Activated CD8-positive, alpha-beta T cell treated with anti-CD3 and anti-CD28 coated beads for 36 hours (primary cell): ENCODE results near the gene POLE3. TPM values are rescaled to one million over a fixed set of nuclear protein-coding genes. Genes with fewer than 3 reads are reported as not detected.
A peak's percentile ranks its signal among the peaks of the same experiment; 100 is the strongest.
"Not testable (repeated sequence)": the region's sequence is repeated elsewhere in the genome, so short reads cannot be mapped to it uniquely, and the experiment has no call there.

Experiments
- ATAC-seq: fragments of 200-7000 bp; cut with Tn5 transposase; one replicate; pipeline ENCODE4 v1.10.0; 2021; ENCODE audit warnings: mild to moderate bottlenecking, moderate library complexity
- CTCF ChIA-PET: fragments of 350-600 bp; sonication (Branson Sonifier 250); formaldehyde crosslinking; loops from one replicate; lab custom pipeline; 2021; ENCODE audit warnings: antibody characterized with exemption; lab: Charles Lee
- POLR2A ChIA-PET: fragments of 350-600 bp; sonication (Branson Sonifier 250); formaldehyde crosslinking; loops from one replicate; lab custom pipeline; 2021; ENCODE audit warnings: antibody characterized with exemption; lab: Charles Lee
- DNase-seq: peaks from one replicate; pipeline ENCODE4 v3.0.0-alpha.2; 2020
- H3K27ac Mint-ChIP-seq: one replicate; pipeline ENCODE4 v1.8.0; 2021; ENCODE audit warnings: mild to moderate bottlenecking, mixed read lengths
- H3K27me3 Mint-ChIP-seq: one replicate; pipeline ENCODE4 v1.8.0; 2021; ENCODE audit warnings: mixed read lengths
- H3K36me3 Mint-ChIP-seq: one replicate; pipeline ENCODE4 v1.8.0; 2021; ENCODE audit warnings: low read depth, mixed read lengths
- H3K4me1 Mint-ChIP-seq: one replicate; pipeline ENCODE4 v1.8.0; 2021; ENCODE audit warnings: low read depth, mixed read lengths
- H3K4me3 Mint-ChIP-seq: one replicate; pipeline ENCODE4 v1.8.0; 2021; ENCODE audit warnings: mild to moderate bottlenecking, moderate library complexity, mixed read lengths
- H3K9me3 Mint-ChIP-seq: one replicate; pipeline ENCODE4 v1.8.0; 2021; ENCODE audit warnings: mixed read lengths
- CTCF ChIP-seq: fragments of 200-600 bp; IDR thresholded peaks from one replicate; pipeline ENCODE4 v1.8.0; 2022; ENCODE audit warnings: antibody characterized with exemption, mild to moderate bottlenecking
- intact Hi-C: fragments of 100-400 bp; cut with micrococcal nuclease; formaldehyde crosslinking; loops from one replicate; pipeline ENCODE4 v1.10.0; 2022
- total RNA-seq, 2 experiments: library from RNA; stranded (reverse); gene quantifications; one replicate each; pipeline ENCODE4 v1.2.3, GENCODE V29; 2021

The POLE3 gene
- total RNA-seq, 2 experiments from 2014 or later = 49.0 to 50.9 TPM

GRCh38 chr9:113449376-113449775 is 38.9 kb upstream of the POLE3 start:
- ChIA-PET POLR2A (interaction anchor here (0.7 kb wide), 1 partner anchor 151 kb away, joined by 3 read pairs; no protein-coding TSS in a partner anchor), CTCF (interaction anchor here (4.8 to 9.4 kb wide), 3 partner anchors 131 to 206 kb away, joined by 88 to 193 read pairs (median 105); no protein-coding TSS in a partner anchor)
- Mint-ChIP-seq H3K27me3 (no peaks in the 10 kb centered on the region), H3K9me3 (no peaks in the 10 kb centered on the region), H3K4me1 (peaks cover 3% of the 10 kb centered on the region), H3K36me3 (no peaks in the 10 kb centered on the region), H3K27ac (no peak overlapping the region), H3K4me3 (no peak overlapping the region)
- intact Hi-C loops = no loop called here
- no peak for TF ChIP-seq CTCF
- DNase-seq (no peak), ATAC-seq (no peak)

- ChIA-PET CTCF (interaction anchor here (0.6 to 9.4 kb wide), 40 partner anchors 8 to 247 kb away, joined by 3 to 193 read pairs (median 4); partner anchors contain the start of genes C9orf43, CDC26, POLE3 and WDR31), POLR2A (interaction anchor here (0.7 to 1.9 kb wide), 2 partner anchors 133 to 209 kb away, joined by 3 to 4 read pairs; no protein-coding TSS in a partner anchor)
Measured at GRCh38 chr9:113446323-113446740, 35.9 kb upstream of the POLE3 start.

GRCh38 chr9:113444736-113445135 is 34.3 kb upstream of the POLE3 start:
- intact Hi-C loops = no loop called here
- Mint-ChIP-seq H3K4me3 (no peak overlapping the region), H3K27me3 (no peaks in the 10 kb centered on the region), H3K27ac (no peak overlapping the region), H3K36me3 (no peaks in the 10 kb centered on the region), H3K4me1 (peaks cover 3% of the 10 kb centered on the region), H3K9me3 (no peaks in the 10 kb centered on the region)
- ChIA-PET CTCF (interaction anchor here (1.2 to 9.4 kb wide), 6 partner anchors 80 to 216 kb away, joined by 3 to 193 read pairs (median 52); no protein-coding TSS in a partner anchor), POLR2A (no interaction called here)
- no peak for TF ChIP-seq CTCF
- ATAC-seq (no peak), DNase-seq (no peak)

More at GRCh38 chr9:113446323-113446740, 35.9 kb upstream of the POLE3 start:
- Mint-ChIP-seq H3K27ac (peak overlapping the region; percentile 9), H3K4me3 (no peak overlapping the region), H3K9me3 (no peaks in the 10 kb centered on the region), H3K4me1 (peaks cover 3% of the 10 kb centered on the region), H3K36me3 (no peaks in the 10 kb centered on the region), H3K27me3 (no peaks in the 10 kb centered on the region)
- TF ChIP-seq CTCF = peak; percentile 93
- peak; percentile 58 for ATAC-seq
- DNase-seq = peak; percentile 35
- intact Hi-C loops = loop anchor here (2.0 kb wide), 3 partner anchors 70 to 208 kb away; no protein-coding TSS in a partner anchor

- ATAC-seq, CTCF ChIA-PET: not testable (repeated sequence)
Measured at GRCh38 chr9:113437716-113438115, 27.2 kb upstream of the POLE3 start.

GRCh38 chr9:113436728-113437515 is 26.4 kb upstream of the POLE3 start:
- ChIA-PET POLR2A (no interaction called here), CTCF (interaction anchor here (0.6 kb wide), 1 partner anchor 563 kb away, joined by 3 read pairs; no protein-coding TSS in a partner anchor)
- Mint-ChIP-seq H3K36me3 (no peaks in the 10 kb centered on the region), H3K4me1 (no peaks in the 10 kb centered on the region), H3K9me3 (no peaks in the 10 kb centered on the region), H3K4me3 (no peak overlapping the region), H3K27ac (no peak overlapping the region), H3K27me3 (no peaks in the 10 kb centered on the region)
- no peak for TF ChIP-seq CTCF
- DNase-seq = no peak
- intact Hi-C loops = no loop called here
- no peak for ATAC-seq

More at GRCh38 chr9:113437716-113438115, 27.2 kb upstream of the POLE3 start:
- H3K4me1 Mint-ChIP-seq, H3K9me3 Mint-ChIP-seq, intact Hi-C loops, H3K36me3 Mint-ChIP-seq, H3K4me3 Mint-ChIP-seq, H3K27ac Mint-ChIP-seq, H3K27me3 Mint-ChIP-seq, DNase-seq, POLR2A ChIA-PET: not testable (repeated sequence)
